WTC11 (cell line): ENCODE data around the gene OR2L3.

Experiments used
- CREB1 ChIP-seq: sonication (generic); formaldehyde crosslinking; IDR thresholded peaks from 2 replicates; pipeline ENCODE4 v1.8.0; 2023; ENCODE audit warnings: mild to moderate bottlenecking, missing genetic modification reagents
- CTCF ChIP-seq: fragments of 200-600 bp; IDR thresholded peaks from 2 replicates; pipeline ENCODE4 v1.8.0; 2022; ENCODE audit warnings: antibody characterized with exemption
- ELF4 ChIP-seq: sonication (generic); formaldehyde crosslinking; IDR thresholded peaks from 2 replicates; pipeline ENCODE4 v1.8.1; 2022; ENCODE audit warnings: low read depth, mild to moderate bottlenecking, moderate library complexity, missing genetic modification reagents
- JUN ChIP-seq: sonication (generic); formaldehyde crosslinking; IDR thresholded peaks from 2 replicates; pipeline ENCODE4 v1.8.0; 2023; ENCODE audit warnings: mild to moderate bottlenecking, missing genetic modification reagents
- SMAD4 ChIP-seq: sonication (generic); formaldehyde crosslinking; IDR thresholded peaks from 2 replicates; pipeline ENCODE4 v1.8.0; 2022; ENCODE audit warnings: mild to moderate bottlenecking, missing genetic modification reagents
- ZBTB43 ChIP-seq: sonication (generic); formaldehyde crosslinking; IDR thresholded peaks from 2 replicates; pipeline ENCODE4 v1.8.1; 2023; ENCODE audit warnings: mild to moderate bottlenecking, missing genetic modification reagents
- TF ChIP-seq, protein P1 (sequence below): sonication (generic); formaldehyde crosslinking; IDR thresholded peaks from 2 replicates; pipeline ENCODE4 v1.8.0; 2022; ENCODE audit warnings: mild to moderate bottlenecking, missing genetic modification reagents

- TF ChIP-seq ZBTB43 = no peak
- TF ChIP-seq, protein P1, sequence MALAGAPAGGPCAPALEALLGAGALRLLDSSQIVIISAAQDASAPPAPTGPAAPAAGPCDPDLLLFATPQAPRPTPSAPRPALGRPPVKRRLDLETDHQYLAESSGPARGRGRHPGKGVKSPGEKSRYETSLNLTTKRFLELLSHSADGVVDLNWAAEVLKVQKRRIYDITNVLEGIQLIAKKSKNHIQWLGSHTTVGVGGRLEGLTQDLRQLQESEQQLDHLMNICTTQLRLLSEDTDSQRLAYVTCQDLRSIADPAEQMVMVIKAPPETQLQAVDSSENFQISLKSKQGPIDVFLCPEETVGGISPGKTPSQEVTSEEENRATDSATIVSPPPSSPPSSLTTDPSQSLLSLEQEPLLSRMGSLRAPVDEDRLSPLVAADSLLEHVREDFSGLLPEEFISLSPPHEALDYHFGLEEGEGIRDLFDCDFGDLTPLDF (CRISPR knock-in tag) = no peak
- TF ChIP-seq CTCF = no peak
- no peak for TF ChIP-seq JUN (CRISPR knock-in tag)
- no peak for TF ChIP-seq ELF4 (CRISPR knock-in tag)
- no peak for TF ChIP-seq CREB1
- no peak for TF ChIP-seq SMAD4 (CRISPR knock-in tag)
Measured at GRCh38 chr1:248094884-248095283, 48.2 kb downstream of the OR2L3 start, which contains the start of gene OR2L13.
